Umbilical cord (tissue), 1 donor: ENCODE data around the gene CTLA4. TPM values are rescaled to one million over a fixed set of nuclear protein-coding genes. Genes with fewer than 3 reads are reported as not detected.

ENCODE experiments used
- total RNA-seq: library from RNA; depleted of rRNA; stranded (reverse); fragments of >200 nt; gene quantifications from one replicate; pipeline ENCODE4 v1.2.3, GENCODE V29; 2014; ENCODE audit warnings: low replicate concordance; ENCODE audit not compliant: insufficient read depth

CTLA4 gene
- total RNA-seq, 1 donor from 2014 or later: not detected

Other genes with a start within 250 kb of the CTLA4 start
- 13.0 TPM for gene CD28, start 161.1 kb upstream of the CTLA4 start, total RNA-seq
- 1.7 TPM for gene ICOS, start 69.0 kb downstream of the CTLA4 start, total RNA-seq